Cardiac septum (tissue), 1 donor: ENCODE measurements around the gene RETN. TPM values are rescaled to one million over a fixed set of nuclear protein-coding genes. Genes with fewer than 3 reads are reported as not detected.
"Not testable (repeated sequence)": the region's sequence is repeated elsewhere in the genome, so short reads cannot be mapped to it uniquely, and the experiment has no call there.

Source experiments
- DNase-seq: peaks from one replicate; pipeline ENCODE4 v3.0.0-alpha.2; 2020; ENCODE audit warnings: low spot score
- intact Hi-C: fragments of 100-400 bp; cut with DNase I; formaldehyde crosslinking; loops from one replicate; pipeline ENCODE4 v1.14.0; 2022
- total RNA-seq: library from RNA; stranded (reverse); fragmentation: NEBNext Ultra II Directional; extraction: Animal tissue kit (Norgen Biotek cat#: 25700); gene quantifications from one replicate; pipeline ENCODE4 v1.2.1, GENCODE V29; 2021
- donor health status: DM: no; HTN: no; CAD: no.

Gene RETN
- total RNA-seq, 1 donor from 2014 or later = 0.75 TPM

DNA sequence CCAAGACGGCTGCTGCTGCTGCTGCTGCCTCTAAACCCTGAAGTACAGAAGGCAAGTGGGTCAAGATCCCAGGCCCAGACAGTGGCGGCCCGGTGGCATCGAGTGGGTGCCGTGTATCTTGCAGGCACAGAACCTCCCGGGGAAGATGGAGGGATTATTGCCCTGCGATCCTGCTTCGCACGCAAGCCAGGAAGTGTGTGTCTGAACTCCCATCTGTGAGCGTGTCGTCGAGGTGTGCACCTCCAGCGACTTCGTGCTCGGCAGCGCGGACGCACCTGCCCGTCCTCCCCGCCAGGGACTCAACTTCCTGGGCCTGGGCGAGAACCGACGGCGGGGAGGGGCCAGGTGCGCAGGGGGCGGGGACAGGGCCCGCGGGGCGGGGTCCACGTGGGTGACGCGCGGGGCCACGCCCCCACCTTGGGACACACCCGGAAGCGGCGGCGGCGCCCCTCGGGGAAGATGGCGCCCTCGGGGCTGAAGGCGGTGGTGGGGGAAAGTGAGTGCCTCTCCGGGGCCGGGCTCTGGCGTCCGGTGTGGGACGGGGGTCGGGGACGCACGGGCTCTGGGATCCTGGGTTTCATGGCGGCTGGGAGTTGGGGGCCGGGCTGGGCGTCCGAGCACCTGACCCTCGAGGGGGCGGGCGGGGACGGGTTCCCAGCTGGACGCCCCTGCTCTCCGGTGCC, 32.0 kb upstream of the RETN start, which contains the start of gene STXBP2:
STXBP2 (plus strand) TSS at position 420 of the 683 bp plus-strand sequence; CDS start at position 460, 40 bp downstream.
- intact Hi-C loops = no loop called here
- DNase-seq = peak; percentile 91

DNA sequence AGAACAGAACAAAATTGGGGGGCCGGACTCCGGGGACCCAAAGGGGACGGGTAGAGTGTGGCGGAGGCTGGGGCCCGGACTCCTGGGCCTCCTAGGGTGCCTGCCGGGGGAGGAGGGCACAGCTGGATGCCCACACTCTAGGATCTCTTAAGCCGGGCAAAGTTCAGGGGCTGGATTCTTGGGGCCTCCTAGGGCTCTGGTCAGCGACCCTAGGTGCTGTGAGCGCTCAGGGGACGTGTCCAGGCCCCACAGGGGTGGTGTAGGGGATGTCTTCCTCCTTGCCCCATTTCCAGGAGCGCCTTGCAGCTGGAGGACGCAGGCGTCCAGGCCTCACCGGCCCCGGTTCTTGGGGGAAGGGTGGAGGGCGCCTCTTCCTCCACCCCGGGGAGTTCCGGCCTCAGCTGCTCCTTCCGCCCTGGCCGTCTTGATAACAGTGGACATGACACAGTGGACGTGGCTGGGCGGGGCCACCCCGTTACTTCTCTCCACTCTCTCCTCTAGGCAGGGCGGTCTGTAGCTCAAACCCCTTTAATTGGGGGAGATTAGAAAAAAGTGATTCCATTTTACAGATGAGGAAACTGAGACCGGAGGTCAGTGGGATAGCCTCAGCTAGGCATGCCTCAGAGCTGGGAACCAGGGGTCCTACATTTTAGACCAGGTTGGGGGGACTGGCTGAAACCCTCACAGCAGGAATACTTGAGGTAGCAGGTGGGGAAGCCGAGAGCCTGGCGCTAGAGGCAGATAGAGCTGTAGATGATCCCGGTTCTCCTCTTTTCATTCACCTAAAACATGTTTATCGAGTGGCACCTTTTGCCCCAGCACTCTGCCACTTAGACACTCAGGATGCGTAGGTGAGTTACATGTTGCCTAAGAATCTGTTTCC, 31.2 kb upstream of the RETN start:
- DNase-seq = peak; percentile 91
- intact Hi-C loops = no loop called here

DNA sequence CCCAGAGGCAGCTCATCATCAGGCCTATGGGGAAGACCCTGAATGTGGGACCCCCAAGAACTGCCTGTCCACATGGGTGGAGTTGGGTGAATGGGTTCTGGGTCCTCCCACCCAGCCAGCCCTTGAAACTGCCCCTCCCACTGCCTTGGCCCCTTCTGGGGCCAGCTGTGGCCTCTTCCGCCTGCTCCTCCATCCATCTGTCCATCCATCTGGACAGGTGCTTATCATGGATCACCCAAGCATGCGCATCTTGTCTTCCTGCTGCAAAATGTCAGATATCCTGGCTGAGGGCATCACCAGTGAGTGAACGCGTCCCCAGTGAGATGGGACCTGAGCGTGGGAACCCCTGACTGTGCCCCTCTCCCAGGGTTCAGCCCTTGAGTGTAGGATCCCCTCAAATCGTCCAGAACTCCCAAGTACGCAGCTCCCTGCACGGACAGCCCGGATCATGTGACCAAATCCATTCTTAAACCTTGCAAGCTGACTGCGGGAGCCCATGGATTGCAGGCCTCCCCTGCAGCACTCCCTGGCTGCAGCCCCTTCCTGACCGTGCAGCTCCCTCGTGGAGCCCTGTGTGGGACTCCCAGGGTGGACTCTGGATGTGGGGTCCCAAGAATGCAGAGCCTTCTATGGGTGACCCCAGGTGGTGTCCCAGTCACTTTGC, 29.9 kb upstream of the RETN start:
- intact Hi-C loops = no loop called here
- no peak for DNase-seq

DNA sequence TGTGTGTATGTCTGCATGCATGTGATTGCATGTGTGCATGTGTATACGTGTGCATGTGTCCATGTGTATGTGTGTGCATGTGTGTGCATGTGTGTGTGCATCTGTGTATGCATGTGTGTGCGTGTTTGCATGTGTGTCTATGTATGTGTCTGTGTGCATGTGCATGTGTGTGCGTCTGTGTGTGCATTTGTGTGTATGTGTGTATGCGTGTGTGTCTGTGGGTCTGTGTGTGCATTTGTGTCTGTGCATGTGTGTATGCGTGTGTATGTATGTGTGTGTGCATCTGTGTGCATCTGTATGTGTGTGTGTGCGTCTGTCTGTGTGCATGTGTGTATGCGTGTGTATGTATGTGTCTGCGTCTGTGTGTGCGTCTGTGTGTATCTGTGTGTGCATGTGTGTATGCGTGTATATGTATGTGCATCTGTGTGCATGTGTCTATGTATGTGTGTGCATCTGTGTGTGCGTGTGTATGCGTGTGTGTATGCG, 28.9 kb upstream of the RETN start:
- intact Hi-C loops = no loop called here
- DNase-seq = no peak

DNA sequence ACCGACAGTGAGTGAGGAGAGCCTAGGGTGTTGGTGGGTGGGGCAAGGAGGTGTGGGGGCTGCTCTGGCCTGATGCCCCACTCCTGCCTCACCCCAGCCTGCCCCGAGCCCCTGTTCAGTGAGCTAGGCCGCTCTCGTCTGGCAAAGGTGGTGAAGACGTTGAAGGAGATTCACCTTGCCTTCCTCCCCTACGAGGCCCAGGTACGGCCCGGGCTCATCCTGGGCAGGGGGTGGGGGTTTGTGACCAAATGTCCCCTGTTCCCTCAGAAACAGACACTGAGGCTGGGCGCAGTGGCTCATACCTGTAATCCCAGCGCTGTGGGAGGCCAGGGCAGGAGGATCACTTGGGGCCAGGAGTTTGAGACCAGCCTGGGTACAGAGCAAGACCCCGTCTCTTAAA, 28.0 kb upstream of the RETN start:
- intact Hi-C loops = no loop called here
- DNase-seq = no peak

DNA sequence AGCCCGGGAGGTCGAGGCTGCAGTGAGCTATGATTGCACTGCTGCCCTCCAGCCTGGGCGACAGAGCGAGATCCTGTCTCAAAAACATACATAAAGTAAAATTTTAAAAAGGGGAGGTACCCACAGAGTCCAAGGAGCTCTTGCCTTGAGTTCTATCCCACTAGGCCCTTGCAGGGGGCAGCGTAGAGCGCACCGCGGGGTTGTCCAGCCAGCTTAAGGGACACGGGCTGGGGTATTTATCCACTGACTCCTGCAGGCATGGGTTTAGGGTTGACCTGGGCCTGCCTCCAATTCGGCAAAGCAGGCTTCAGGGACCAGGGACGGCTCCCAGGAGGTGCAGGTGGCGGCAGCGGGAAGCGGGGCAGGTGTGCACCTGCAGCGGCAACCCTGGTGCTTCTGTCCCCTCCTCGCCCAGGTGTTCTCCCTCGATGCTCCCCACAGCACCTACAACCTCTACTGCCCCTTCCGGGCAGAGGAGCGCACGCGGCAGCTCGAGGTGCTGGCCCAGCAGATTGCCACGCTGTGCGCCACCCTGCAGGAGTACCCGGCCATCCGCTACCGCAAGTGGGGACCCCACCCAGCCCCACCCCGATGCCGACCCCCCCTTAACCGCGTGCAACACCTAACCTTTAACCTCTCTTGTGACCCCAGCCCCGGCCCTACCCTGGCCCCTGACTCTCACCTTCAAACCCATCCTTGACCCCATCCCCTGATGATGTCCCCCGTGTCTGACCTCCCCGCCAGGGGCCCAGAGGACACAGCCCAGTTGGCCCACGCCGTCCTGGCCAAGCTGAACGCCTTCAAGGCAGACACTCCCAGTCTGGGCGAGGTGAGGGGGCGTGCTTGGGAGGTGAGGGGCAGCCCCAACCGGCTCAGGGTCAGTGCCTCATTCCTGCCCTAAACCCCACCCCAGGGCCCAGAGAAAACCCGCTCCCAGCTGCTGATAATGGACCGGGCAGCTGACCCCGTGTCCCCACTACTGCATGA, 27.3 kb upstream of the RETN start:
- DNase-seq = no peak
- intact Hi-C loops = no loop called here

DNA sequence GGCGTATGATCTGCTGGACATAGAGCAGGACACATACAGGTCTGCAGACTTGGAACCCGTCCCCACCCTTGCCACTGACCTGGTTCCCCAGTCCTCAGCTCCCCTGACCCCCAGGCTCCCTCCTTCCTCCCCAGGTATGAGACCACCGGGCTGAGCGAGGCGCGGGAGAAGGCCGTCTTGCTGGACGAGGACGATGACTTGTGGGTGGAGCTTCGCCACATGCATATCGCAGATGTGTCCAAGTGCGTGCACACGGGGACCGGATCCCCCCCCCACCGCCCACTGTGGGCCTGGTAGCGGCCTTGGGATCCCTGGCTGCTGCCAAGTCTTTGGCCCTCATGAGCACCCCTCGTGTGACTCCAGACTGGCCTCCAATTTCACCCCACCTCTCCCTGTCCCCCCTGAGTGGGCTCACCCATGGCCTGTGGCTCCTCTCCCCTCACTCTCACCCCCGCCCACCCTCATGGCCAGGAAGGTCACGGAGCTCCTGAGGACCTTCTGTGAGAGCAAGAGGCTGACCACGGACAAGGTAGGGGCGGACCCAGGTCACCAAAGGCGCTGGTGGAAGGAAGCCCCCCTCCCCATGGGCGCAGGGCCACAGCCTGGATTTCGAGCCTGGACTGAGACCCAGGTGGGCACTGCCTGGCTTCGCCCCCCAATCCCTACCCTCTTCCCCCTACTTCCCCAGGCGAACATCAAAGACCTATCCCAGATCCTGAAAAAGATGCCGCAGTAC, 26.4 kb upstream of the RETN start:
- no peak for DNase-seq
- intact Hi-C loops = no loop called here

DNA sequence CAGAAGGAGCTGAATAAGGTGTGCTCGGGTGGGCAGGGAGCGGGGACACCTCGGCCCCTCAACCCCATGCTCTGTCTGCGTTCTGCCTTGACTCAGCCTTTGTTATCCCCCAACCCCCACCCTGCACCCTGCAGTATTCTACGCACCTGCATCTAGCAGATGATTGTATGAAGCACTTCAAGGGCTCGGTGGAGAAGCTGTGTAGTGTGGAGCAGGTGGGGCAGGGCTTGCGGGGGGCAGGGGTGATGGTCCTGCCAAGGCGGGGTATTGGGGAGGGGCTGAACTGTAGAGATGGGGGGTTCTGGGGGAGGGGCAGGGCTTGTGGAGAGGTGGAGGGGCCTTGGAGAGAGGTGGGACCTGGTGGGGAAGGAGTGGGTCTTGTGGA, 25.8 kb upstream of the RETN start:
- intact Hi-C loops = no loop called here
- no peak for DNase-seq

DNA sequence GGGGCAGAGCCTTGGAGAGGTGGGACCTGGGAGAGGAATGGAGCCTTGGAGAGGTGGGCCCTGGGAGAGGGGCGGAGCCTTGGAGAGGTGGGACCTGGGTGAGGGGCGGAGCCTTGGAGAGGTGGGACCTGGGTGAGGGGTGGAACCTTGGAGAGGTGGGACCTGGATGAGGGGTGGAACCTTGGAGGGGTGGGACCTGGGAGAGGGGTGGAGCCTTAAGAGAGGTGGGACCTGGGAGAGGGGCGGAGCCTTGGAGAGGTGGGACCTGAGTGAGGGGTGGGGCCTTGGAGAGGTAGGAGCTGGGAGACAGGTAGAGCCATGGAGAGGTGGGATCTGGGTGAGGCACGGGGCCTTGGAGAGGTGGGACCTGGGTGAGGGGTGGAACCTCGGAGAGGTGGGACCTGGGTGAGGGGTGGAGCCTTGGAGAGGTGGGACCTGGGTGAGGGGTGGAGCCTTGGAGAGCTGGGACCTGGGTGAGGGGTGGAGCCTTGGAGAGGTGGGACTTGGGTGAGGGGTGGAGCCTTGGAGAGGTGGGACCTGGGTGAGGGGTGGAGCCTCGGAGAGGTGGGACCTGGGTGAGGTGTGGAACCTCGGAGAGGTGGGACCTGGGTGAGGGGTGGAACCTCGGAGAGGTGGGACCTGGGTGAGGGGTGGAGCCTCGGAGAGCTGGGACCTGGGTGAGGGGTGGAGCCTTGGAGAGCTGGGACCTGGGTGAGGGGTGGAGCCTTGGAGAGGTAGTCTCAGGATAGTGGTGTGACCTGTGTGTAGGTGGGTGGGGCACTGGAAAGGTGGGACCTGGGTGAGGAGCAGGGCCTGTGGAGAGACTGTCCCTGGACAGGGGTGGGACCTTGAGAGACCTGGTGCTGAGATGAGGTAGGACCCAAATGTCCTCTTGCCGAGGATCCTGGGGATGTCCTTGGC, 25.0 kb upstream of the RETN start:
- DNase-seq, intact Hi-C loops: not testable (repeated sequence)

DNA sequence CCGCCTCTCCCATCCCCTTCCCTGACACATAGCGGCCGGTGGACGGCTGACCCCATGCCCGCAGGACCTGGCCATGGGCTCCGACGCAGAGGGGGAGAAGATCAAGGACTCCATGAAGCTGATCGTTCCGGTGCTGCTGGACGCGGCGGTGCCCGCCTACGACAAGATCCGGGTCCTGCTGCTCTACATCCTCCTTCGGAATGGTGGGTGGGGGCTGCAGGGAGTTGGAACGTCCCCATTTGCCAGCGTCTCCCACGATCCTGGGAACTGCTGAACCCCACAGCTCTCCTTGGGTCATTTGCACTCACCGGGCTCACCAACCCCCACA, 24.3 kb upstream of the RETN start:
- DNase-seq = no peak
- intact Hi-C loops = no loop called here

DNA sequence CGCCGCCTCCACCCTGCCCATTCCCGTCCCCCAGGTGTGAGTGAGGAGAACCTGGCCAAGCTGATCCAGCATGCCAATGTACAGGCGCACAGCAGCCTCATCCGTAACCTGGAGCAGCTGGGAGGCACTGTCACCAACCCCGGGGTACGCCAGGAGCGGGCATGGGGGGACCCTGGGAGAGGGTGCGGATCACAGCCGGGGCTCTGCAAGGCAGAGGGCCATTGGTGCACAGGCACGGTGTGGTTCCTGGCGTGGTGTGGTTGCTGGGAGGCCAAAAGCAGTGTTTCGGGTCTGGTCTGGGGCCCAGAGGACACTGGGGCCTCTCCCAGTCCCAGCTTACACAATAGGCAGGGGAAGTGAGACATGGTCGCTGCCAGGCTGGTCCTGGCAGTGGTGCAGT, 23.7 kb upstream of the RETN start:
- intact Hi-C loops = no loop called here
- no peak for DNase-seq

DNA sequence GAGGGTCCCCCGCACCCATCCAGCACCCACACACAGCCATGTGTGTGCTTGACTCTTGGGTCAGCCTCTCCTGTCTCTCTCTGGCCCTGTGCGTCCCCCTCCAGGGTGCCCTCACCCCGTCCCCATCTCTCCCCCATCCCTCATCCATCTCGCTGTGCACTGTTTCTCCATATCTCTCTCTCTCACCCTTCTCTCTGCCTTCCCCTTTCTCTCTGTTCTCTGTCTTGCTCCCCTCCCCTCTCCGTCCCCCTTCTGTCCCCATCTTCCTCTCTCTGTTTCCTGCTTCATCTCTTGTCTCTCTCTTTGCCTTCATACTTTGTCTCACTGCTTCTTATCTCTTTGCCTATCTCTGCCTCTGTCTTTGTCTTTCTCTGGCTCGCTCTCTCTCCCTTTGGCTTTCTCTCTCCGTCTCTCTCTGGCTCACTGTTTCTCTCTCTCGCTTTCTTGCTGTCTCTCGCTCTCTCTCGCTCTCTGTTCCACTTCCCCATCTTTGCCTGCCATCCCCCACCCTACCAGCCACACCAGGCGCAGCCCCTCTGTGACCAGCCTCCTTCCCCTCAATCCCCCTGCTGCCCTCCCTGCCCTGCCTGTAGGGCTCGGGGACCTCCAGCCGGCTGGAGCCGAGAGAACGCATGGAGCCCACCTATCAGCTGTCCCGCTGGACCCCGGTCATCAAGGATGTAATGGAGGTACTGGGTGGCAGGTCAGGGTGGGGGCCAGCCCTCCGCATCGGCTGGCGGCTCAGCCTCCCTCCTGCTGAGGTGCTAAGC, 23.0 kb upstream of the RETN start:
- no peak for DNase-seq
- intact Hi-C loops = no loop called here

DNA sequence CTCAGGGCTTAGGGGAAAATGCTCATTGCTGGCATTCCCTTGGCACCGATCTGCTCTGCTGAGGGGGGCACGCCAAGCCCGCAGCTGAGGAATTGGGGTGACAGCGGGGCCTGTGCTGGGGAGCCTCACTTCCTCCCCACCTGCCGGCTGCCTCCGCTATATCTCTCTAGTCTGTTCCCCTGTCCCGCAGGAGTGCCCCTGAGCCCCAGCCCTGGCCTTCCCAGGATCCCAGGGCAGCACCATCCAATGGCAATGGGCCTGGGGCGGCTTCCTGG, 22.5 kb upstream of the RETN start:
- DNase-seq = no peak
- intact Hi-C loops = no loop called here

DNA sequence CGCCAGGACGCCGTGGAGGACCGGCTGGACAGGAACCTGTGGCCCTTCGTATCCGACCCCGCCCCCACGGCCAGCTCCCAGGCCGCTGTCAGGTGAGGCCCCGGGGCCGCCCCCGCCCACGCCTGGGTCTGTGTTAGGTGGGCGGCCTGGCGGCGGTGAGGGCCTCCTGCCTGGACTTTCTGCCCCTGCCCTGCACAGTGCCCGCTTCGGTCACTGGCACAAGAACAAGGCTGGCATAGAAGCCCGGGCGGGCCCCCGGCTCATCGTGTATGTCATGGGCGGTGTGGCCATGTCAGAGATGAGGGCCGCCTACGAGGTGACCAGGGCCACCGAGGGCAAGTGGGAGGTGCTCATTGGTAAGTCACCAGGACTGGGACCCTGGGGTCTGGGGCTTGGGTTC, 21.7 kb upstream of the RETN start:
- no peak for DNase-seq
- intact Hi-C loops = no loop called here

DNA sequence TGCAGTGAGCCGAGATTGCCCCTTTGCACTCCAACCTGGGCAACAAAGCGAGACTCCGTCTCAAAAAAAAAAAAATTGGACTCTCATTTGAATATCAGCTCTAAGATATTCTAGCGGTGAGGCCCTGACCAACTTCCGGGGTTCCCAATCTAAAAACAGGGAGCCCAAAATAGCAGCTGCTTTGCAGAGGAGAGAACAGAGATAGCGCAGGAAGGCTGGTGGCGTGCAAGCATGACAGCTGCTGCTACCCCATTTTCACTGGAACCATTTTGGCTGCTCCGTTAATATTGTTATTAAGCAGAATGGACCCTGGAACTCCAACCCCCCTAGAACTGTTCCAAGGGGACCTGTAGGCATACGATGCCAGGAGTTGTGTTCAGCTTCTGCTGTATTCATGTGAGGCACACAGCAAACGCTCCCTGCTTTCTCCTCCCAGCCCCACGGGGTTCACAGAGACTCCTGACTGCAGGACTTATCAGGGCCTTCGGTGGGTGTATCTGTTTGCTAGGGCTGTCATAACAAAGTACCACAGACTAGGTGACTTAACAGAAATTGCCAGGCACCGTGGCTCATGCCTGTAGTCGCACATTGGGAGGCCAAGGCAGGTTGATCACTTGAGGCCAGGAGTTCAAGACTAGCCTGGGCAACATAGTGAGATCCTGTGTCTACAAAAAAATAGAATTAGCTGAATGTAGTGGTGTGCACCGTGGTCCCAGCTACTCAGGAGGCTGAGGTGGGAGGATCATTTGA, 20.4 kb upstream of the RETN start:
- intact Hi-C loops = no loop called here
- no peak for DNase-seq

DNA sequence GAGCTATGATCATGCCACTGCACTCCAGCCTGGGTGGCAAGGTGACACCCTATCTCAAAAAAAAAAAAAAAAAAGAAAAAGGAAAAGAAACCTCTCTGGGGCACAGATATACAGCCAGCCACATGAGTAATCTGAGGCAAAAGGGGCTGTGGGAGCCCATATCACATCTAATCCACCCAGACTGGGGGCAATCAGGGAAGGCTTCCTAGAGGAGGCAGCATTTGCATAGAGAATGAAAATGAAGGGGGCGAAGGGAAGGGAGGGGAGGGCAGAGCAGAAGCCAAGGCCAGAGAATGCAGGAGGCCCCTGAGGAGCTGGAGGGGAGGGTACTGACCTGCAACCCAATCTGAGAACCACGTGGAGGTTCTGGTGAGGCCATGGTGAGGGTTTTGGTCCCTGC, 18.7 kb upstream of the RETN start:
- no peak for DNase-seq
- intact Hi-C loops = loop anchor here (5.0 kb wide), 1 partner anchor 147 kb away; no protein-coding TSS in a partner anchor
